ENCODE data around the gene TAF4.
"Not testable (repeated sequence)": the region's sequence is repeated elsewhere in the genome, so short reads cannot be mapped to it uniquely, and the experiment has no call there.

Gene TAF4

DNA sequence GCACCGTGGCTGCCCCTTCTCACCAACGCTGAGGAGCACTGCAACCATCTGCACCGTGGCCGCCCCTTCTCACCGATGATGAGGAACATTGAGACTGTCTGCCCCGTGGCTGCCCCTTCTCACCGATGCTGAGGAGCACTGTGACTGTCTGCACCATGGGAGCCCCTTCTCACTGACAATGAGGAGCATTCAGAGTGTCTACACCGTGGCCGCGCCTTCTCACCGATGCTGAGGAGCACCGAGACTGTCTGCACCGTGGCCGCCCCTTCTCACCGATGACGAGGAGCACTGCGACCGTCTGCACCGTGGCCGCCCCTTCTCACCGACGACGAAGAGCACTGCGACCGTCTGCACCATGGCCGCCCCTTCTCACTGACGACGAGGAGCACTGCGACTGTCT is 120.2 kb downstream of the TAF4 start:
- in situ Hi-C loops (cut with HindIII; ENCODE audit: low pct_ligation_motif_present, low pct_unique_long_range_greater_than_20kb, low sequenced_read_pairs); DNase-seq: not testable (repeated sequence)

DNA sequence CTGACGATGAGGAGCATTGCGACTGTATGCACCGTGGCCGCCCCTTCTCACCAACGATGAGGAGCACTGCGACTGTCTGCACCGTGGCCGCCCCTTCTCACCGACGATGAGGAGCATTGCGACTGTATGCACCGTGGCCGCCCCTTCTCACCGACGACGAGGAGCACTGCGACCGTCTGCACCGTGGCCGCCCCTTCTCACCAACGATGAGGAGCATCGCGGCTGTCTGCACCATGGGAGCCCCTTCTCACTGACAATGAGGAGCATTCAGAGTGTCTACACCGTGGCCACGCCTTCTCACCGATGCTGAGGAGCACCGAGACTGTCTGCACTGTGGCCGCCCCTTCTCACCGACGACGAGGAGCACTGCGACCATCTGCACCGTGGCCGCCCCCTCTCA is 120.7 kb downstream of the TAF4 start:
- in situ Hi-C loops (cut with HindIII; ENCODE audit: low pct_ligation_motif_present, low pct_unique_long_range_greater_than_20kb, low sequenced_read_pairs); DNase-seq: not testable (repeated sequence)

DNA sequence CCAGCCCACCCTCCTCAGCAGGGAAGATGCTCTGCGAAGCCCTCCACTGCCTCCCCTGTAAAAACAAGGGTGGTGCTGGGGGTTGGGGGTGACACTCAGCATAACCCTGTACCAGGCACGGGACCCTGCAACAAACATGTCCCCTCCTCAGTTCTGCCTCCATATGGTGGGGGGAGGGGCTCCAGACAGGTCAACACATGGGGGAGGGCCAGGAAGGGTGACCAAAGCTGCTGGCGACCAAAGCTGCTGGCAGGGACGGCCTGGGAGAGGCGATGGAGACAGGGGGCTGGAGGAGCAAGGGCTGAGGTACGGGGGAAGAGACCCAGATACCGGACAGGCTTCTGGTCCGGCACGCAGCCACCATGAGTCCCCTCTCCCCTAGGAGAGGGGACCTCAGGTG is 123.2 kb downstream of the TAF4 start:
- DNase-seq = no peak
- in situ Hi-C loops (cut with HindIII; ENCODE audit: low pct_ligation_motif_present, low pct_unique_long_range_greater_than_20kb, low sequenced_read_pairs) = no loop called here

DNA sequence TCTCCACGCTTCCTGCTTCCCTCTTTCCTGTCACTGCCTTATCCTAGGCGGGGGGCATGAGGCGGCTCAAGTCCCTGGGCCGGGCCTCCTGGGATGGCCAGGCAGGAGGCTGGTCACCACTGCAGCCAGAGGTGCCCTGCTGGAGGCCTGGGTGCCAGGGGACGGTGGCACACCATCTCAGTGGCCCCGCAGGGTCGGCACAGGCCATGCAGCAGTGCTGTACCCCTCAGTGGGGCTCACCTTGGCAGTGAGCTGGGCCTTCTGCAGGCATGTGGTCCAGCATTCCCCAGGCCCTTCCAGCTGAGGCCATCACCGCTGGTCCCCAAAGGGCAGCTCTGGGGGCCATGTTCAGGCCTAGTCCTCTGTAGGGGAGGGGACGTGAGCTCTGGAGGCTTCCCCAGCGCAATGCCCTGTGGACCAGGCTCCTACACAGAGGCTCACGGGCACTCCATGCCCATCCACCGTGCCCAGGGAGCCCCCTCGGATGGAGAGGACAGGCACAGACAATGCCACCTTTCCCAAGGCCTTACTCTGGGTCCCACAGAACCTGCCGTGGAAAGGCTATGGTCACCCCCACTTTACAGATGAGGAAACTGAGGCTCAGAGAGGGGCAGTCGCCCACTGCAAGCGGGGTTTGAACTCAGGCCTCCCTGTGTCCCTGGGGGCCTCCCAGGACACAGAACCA is 123.8 kb downstream of the TAF4 start:
- in situ Hi-C loops (cut with HindIII; ENCODE audit: low pct_ligation_motif_present, low pct_unique_long_range_greater_than_20kb, low sequenced_read_pairs) = no loop called here
- no peak for DNase-seq

DNA sequence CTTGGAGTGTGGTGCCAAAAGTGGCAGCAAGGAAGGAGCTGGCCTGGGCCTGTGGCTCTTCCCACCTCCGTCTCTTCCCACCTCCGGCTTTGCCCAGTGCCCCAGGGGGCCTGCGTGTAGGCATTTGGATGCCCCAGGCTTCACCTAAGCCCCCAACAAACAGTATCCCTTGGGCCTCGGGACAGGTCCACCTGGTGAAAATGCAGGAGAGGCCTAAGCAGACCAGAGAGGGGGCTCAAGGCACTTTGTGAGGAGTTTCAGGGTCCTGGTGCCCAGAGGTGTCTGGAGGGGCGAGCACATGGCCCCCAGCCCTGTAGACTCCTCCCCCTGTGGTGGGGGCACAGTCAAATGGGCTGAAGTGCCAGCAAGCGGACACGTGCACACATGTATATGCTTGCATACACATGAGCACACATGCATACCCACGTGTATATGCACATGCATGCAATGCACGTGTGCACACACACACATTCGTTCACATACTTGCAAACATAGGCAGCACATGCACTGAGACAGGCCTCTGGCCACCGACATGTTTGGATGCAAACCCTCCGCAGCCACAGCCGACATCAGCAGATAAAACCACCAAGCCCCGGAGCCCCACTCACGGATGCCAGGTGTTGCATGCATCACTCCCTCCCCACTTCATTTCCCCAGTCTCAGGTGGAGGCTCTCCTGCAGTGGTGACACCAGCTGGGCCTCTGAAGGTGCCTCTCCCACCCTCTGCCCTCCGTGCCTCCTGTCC is 124.5 kb downstream of the TAF4 start:
- no peak for DNase-seq
- in situ Hi-C loops (cut with HindIII; ENCODE audit: low pct_ligation_motif_present, low pct_unique_long_range_greater_than_20kb, low sequenced_read_pairs) = no loop called here

DNA sequence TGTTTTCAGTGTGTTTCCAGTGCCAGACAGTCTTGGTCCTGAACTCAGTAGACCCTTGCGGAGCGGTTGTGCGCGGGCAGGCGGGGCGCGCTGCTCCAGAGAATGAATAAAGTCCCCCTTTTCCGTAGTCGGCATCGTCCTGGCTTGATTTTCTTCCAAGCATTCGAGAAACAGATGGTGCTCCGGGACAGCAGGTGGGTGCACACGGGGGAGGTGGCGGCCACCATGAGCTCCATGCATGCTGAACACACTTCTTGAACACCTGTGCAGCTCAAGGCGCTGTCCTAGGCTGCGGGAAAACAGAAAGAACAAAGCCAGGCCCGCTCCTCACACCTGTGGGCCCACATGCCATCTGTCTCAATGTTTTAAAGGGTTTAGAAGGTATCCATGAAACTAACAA is 125.2 kb downstream of the TAF4 start:
- no peak for DNase-seq
- in situ Hi-C loops (cut with HindIII; ENCODE audit: low pct_ligation_motif_present, low pct_unique_long_range_greater_than_20kb, low sequenced_read_pairs) = no loop called here

DNA sequence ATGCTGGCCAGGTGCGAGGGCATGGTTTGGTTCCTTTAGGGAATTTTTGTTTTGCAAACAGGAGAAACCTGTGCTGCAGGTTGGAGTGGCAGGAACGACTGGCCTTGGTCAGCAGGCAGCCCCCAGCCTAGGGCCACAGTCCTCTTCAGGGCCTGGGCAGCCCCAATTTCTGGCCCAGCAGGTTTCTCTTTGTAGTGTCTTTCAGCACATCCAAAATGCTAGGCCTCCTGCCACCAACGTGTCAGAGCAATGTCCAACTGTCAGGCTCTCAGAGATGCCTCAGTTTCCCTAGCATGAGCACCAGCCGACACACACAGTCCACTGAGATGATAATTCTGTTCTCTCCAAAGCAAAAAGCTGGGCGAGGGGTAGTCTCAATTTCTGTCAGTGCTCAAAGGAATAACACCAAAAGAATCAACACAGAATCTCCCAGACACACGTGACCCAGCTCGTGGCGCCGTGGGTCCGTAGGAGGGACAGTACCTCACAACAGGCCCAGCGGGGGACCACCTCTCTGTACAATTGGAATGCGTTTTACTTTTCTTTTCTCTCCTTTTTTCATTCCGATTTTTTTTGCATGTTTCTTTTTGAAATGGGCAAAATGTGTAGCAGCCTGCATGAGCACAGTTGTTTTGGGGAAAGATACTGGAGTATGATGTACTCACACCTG is 125.9 kb downstream of the TAF4 start:
- in situ Hi-C loops (cut with HindIII; ENCODE audit: low pct_ligation_motif_present, low pct_unique_long_range_greater_than_20kb, low sequenced_read_pairs) = no loop called here
- DNase-seq = no peak

DNA sequence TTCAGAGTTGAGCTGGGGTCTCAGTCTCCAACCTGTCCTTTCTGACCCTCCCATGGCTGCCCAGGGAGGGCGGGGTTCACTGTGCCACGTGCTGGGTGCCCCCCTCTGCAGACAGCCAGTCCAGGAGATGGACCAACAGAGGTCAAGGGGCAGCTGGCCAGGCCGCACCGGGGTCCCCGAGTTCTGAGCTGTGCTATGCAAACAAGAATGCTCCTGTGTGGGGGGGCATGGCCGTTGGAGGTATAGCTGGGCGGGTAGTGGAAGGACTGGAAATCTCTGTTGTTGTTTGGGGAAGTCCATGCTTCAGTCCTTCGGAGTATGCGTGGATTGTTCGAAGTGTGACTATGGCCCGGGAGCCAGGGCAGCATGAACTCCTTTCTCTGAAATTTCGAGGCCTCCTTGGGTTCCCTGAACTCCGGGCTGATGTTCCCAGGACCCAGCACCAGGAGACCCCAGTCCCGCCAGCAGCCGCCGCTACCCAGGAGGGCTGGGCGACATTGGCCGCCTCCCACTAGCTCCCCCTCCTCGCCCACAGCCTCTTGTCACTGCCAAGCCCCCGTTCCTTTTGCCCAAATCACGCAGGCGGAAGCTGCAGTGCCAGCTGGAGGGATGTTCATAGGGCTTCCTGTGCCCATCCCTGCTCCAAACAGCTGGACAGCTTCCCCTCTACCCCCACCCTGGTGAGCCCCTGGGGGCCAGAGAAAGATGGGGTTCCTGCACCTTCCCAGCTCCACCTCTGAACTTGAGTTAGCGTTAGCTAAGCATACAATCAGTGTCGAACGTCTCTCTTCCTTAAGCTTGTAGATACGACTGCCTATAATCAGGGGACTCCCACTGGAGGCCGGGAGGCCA is 126.6 kb downstream of the TAF4 start:
- in situ Hi-C loops (cut with HindIII; ENCODE audit: low pct_ligation_motif_present, low pct_unique_long_range_greater_than_20kb, low sequenced_read_pairs) = no loop called here
- DNase-seq = no peak

DNA sequence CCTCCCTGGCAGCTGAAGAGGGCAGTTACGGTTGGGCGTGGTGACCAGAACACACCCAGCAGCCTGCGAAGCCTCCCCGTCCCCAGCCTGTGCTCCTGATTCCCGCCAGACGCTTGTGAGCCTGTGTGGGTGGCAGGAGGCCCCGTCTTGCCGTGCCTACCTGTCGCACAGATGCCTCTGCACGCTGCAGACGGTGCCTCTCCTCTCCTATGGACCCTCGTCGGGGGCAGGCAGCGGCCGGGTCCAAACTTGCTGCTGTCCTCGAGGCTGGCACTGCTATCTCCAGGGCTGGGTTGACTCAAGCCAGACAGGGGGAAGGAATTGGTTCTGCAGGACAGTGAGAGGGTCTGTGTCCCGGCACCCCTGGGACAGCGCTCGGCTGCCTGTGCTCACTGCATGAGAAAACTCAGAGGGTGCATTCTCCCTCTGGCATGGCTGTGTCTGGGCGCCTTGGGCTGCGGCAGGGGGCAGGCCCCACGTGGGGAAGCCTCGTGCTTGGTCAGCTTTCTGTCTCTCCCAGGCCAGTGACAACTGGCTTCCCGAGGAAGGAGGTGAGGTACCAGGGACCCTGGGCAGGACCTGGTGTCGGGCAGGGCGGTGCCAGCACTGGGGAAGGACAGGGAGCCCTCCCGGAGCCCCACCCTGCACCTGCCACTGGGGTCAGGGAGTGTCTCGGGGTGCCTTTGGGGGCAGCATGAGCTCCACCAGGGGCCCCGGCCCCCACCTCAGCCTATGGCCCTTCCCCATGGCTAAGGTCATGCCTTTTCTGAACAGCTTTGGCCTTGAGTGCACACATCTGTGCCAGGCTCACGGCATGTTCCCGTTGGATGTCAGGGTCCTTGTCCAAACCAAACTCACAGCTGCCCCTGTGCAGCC is 127.5 kb downstream of the TAF4 start:
- in situ Hi-C loops (cut with HindIII; ENCODE audit: low pct_ligation_motif_present, low pct_unique_long_range_greater_than_20kb, low sequenced_read_pairs) = no loop called here
- no peak for DNase-seq

DNA sequence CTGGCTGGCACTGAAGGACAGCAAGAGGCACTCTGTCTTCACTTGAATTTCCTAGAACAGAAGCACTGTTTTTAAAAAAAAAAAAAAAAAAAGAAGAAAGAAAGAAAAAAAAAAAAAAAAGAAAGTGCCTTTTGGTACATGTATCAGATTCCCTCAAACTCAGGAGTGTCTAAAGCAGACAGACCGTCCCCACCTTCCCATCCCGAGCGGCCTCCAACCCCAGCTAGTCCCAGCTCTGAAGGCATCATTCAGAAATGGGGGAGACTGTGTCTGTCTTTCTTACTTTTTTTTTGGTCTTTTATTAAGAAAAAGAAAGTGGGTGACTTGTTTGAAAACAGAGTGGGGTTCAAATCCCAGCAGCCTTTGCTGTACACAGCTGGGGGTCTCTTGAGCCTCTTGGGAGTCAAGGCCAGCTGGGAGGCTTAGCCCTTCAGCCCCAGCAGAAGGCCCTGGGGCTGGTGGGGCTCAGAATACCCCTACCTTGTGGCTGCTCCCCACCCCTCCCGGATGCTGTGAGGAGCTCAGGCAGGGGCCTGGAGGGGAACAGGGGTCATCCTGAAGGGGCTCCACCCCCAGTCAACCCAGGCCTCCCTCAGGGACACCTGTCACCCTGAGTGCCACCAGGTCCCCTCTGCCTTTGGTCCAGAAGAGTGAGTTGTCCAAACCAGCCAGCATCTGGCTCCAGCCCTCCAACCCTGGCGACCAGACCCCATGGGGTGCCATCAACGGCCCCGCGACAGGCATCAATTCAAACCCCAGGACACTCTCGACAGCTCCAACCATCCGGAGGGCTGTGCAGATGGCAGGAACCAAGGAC is 128.3 kb downstream of the TAF4 start:
- in situ Hi-C loops (cut with HindIII; ENCODE audit: low pct_ligation_motif_present, low pct_unique_long_range_greater_than_20kb, low sequenced_read_pairs) = no loop called here
- DNase-seq = no peak

DNA sequence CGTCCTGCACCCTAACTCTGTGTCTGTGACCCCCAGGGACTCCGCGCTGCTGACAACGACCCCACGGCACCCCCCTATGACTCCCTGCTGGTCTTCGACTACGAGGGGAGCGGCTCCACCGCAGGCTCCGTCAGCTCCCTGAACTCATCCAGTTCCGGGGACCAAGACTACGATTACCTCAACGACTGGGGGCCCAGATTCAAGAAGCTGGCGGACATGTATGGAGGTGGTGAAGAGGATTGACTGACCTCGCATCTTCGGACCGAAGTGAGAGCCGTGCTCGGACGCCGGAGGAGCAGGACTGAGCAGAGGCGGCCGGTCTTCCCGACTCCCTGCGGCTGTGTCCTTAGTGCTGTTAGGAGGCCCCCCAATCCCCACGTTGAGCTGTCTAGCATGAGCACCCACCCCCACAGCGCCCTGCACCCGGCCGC is 129.0 kb downstream of the TAF4 start:
- DNase-seq = no peak
- in situ Hi-C loops (cut with HindIII; ENCODE audit: low pct_ligation_motif_present, low pct_unique_long_range_greater_than_20kb, low sequenced_read_pairs) = no loop called here

DNA sequence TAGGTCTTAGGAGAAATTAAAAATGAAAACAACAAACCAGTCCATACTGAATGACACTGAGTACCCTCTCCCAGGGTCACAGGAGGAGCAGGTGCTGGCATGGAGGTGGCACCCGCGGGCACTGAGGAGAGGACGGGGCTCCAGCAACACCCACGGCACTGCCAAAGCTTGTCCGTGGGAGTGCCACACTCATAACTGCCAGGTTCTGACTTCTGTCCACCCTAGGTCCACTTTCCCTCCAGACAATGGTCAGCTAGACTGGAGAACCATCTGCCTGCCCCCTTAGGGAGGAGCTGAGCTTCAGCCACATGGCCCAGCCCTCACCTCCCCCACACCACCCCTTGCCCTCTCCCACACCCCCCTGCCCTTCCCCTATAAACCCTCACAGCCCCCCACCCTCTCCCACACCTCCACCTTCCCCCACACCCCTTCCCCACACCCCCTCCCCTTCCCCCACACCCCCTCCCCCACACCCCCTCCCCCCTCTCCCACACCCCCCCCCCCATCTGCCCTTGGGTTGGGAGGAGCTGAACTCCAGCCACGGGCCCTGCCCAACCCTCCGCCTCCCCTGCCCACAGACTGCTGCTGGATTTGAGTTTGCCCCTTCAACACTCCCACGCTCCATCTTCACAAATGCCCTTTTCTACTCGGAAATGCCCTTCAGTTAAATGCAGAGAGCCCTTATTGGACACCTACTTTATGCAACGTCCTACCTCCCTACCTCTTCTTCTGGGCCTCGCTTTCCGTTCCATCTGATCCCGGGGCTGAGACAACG is 129.6 kb downstream of the TAF4 start:
- in situ Hi-C loops (cut with HindIII; ENCODE audit: low pct_ligation_motif_present, low pct_unique_long_range_greater_than_20kb, low sequenced_read_pairs) = no loop called here
- no peak for DNase-seq

DNA sequence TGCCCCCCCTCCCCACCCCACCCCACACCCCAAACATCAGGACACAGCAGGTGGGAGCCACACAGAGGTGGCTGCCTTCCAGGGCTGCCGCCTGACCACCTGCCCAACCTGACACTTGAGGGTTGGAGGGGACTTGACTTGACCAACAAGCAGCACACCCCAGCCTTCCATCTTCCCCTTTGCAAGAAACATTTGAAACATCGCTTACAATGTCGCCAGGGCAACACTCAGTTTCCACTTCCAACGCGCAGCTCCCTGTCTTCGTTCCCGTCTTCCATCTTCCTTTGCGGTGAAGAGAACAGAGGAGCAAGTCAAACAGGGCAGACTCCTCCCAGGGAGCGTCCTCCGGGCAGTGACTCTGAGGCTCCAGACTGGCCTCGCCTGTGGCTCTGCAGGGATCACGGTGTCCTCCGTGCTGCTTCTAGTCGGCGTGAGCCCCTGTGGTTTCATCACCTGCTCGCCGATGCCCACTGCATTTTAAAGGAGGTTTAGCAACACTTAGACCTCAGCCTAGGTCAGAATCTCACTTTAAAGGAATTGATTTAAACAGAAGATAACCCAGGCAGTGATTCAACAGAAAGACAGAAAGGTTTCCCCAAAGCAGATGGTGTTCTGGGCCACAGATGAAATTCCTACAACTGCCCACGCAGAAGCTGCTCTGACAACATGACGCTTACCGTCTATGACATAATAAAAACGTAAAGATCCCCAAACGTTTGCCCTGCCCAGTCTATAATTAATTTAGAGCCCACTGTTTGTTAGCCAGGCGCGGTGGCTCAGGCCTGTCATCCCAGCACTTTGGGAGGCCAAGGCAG is 130.8 kb downstream of the TAF4 start:
- DNase-seq = no peak
- in situ Hi-C loops (cut with HindIII; ENCODE audit: low pct_ligation_motif_present, low pct_unique_long_range_greater_than_20kb, low sequenced_read_pairs) = no loop called here

DNA sequence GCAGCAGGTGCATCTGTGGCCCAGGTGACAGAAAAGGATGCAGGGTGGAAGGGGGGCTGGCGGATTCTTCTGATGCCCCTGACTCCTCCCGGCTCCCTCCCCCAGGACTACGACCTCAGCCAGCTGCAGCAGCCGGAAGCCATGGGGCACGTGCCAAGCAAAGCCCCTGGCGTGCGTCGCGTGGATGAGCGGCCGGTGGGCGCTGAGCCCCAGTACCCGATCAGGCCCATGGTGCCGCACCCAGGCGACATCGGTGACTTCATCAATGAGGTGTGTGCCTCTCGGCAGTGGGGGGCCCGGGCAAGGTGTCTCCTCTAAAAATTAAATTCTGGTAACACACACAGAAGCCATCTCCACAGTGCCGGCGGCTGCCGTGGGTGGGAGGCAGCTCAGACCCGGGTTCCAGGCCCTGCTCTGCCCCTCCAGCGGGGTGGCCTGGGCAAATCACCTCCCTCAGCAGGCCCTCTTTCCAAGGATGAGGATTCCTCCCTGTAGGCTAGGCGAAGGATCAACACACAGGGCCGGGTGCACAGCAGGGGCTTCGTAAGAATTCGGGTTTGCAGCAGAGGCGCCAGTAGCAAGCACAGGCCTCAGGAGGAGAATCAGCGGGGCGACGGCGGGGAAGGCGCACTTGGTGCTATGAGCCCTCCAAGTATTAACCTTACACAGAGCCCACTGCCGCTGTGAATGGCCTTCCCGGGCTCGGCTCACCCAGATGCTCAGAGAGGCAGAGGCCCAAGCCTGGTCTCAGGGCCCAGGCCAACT is 131.5 kb downstream of the TAF4 start:
- no peak for DNase-seq
- in situ Hi-C loops (cut with HindIII; ENCODE audit: low pct_ligation_motif_present, low pct_unique_long_range_greater_than_20kb, low sequenced_read_pairs) = no loop called here

DNA sequence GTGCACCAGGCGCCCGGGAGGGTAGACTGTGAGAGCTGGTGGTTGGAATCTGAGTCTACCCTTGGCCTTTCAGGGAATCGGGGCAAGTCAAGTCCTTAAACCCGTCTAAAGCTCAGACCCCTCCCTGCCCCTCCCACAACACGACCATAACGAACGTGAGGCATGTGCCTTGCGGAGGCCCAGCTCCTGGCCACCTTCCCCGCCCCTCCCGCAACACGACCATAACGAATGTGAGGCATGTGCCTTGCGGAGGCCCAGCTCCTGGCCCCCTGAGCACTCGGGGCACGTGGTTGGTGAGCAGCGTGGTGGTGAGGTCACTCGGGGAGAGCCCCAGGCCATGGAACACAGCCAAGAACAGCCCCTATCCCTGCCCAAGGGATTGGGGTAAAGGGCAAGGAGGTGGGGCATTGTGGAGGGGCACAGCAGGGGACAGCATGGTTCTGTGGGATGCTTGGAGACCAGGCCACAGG is 132.2 kb downstream of the TAF4 start:
- DNase-seq = no peak
- in situ Hi-C loops (cut with HindIII; ENCODE audit: low pct_ligation_motif_present, low pct_unique_long_range_greater_than_20kb, low sequenced_read_pairs) = no loop called here
